BLaER1 treated with 17β-estradiol and CSF1 and Interleukin-3, amounts not matched to agents 10 nM and 100 nM (cell line): Measurements from ENCODE around the gene SLC43A2.

Experiments
- H3K27ac ChIP-seq, 11 experiments: shearing (Covaris generic); formaldehyde crosslinking; 2 replicates each; pipeline ENCODE4 v1.8.1; 2022
- H3K27me3 ChIP-seq, 11 experiments: shearing (Covaris generic); formaldehyde crosslinking; 2 replicates each; pipeline ENCODE4 v1.8.1; 2022
- H3K36me3 ChIP-seq, 11 experiments: shearing (Covaris generic); formaldehyde crosslinking; 2 replicates each; pipeline ENCODE4 v1.8.1; 2022
- H3K4me1 ChIP-seq, 10 experiments: shearing (Covaris generic); formaldehyde crosslinking; 2 replicates each; pipeline ENCODE4 v1.8.1; 2022
- H3K4me2 ChIP-seq, 11 experiments: shearing (Covaris generic); formaldehyde crosslinking; 2 replicates each; pipeline ENCODE4 v1.8.1; 2022
- H3K4me3 ChIP-seq, 10 experiments: shearing (Covaris generic); formaldehyde crosslinking; 2 replicates each; pipeline ENCODE4 v1.8.1; 2022
- H3K9ac ChIP-seq, 11 experiments: shearing (Covaris generic); formaldehyde crosslinking; 2 replicates each; pipeline ENCODE4 v1.8.1; 2022
- H3K9me3 ChIP-seq, 11 experiments: shearing (Covaris generic); formaldehyde crosslinking; replicated peaks in 1 of 11; 2 replicates each; pipeline ENCODE4 v1.8.1; 2022
- H4K20me1 ChIP-seq, 11 experiments: shearing (Covaris generic); formaldehyde crosslinking; 2 replicates each; pipeline ENCODE4 v1.8.1; 2022
- Cebpa-rat ChIP-seq, 11 experiments: shearing (Covaris generic); IDR thresholded peaks; 2 replicates each; pipeline ENCODE4 v1.8.1; 2022

The SLC43A2 gene

GRCh38 chr17:1628856-1629503 lies 346 bp upstream of the SLC43A2 start:
- peaks cover 56 to 66% (median 62%) of the 10 kb centered on the region in 10 experiments for H3K4me1 ChIP-seq
- H3K27ac ChIP-seq, result peak overlapping the region; percentile 86 to 95 (median 92)
- peak overlapping the region; percentile 97 to 100 (median 99) for H3K4me2 ChIP-seq

DNA sequence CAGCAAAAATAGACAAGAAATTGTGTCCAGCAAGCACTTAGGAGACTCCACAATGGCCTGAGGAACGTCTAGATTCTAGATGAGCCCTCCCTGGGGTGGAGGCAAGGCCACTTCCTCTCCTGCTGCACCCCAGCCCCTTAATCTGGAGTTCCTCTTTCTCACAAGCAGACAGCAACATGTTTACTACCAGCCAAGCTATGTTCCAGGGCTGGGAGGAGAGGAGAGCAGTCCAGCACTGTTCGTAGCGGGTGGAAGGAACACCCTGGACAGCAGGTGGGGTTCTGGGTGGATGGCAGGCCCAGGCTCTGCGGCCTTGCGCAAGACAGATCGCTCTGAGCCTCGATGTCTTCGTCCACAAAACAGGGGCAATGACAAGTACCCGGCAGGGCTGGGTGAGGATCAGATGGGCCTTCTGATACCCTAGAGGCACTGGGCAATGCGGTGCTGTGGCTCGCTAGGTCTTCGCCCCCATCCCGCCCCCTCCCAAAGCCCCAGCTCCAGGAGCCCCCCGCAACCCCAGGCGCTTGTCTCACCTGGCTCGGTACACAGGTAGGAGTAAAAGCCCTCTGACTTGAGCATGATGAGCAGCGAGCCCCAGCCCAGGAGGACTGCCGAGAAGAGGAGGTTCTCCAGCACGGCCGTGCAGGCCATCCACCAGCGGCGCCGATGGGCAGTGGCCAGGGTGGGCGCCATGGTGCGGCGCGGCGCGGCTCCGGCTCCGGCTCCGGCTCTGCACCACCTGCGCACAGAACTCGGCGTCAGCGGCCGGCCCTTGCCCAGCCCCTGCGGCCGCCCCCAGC lies 1.3 kb downstream of the SLC43A2 start:
- TF ChIP-seq Cebpa-rat (IDR thresholded peaks at IDR 0.05), result peak in 3 of 11 experiments; percentile 16 to 49 (median 37); a peak in 1 of 22 replicates
- peaks cover 0 to 34% (median 0%) of the 10 kb centered on the region in 11 experiments; a peak in 7 of 22 replicates for H4K20me1 ChIP-seq
- peak overlapping the region; percentile 94 to 100 (median 98) for H3K4me2 ChIP-seq
- peaks cover 0 to 47% (median 41%) of the 10 kb centered on the region in 11 experiments; a peak in 19 of 22 replicates for H3K36me3 ChIP-seq
- peak overlapping the region; percentile 86 to 95 (median 92) for H3K27ac ChIP-seq
- H3K4me1 ChIP-seq, result peaks cover 60 to 76% (median 71%) of the 10 kb centered on the region in 10 experiments
- no peaks in the 10 kb centered on the region; a peak in 1 of 22 replicates for H3K27me3 ChIP-seq
- H3K4me3 ChIP-seq, result peak overlapping the region; percentile 73 to 98 (median 88)
- peak overlapping the region; percentile 87 to 94 (median 90) for H3K9ac ChIP-seq
- H3K9me3 ChIP-seq, result peaks cover 0 to 8% (median 0%) of the 10 kb centered on the region in 11 experiments; a peak in 1 of 22 replicates

More at GRCh38 chr17:1628856-1629503, 346 bp upstream of the SLC43A2 start:
- Histone ChIP-seq H3K36me3 (peaks cover 0 to 48% (median 33%) of the 10 kb centered on the region in 11 experiments; a peak in 19 of 22 replicates), H3K9me3 (peaks cover 0 to 4% (median 0%) of the 10 kb centered on the region in 11 experiments; a peak in 1 of 22 replicates), H3K27me3 (no peaks in the 10 kb centered on the region; a peak in 1 of 22 replicates), H4K20me1 (peaks cover 0 to 40% (median 4%) of the 10 kb centered on the region in 11 experiments; a peak in 6 of 22 replicates), H3K4me3 (peak overlapping the region; percentile 73 to 98 (median 88)), H3K9ac (peak overlapping the region; percentile 87 to 94 (median 90))
- no peak for TF ChIP-seq Cebpa-rat (IDR thresholded peaks at IDR 0.05)

GRCh38 chr17:1626333-1626732 lies 2.3 kb downstream of the SLC43A2 start:
- no peak for TF ChIP-seq Cebpa-rat (IDR thresholded peaks at IDR 0.05)
- peaks cover 0 to 55% (median 49%) of the 10 kb centered on the region in 11 experiments; a peak in 19 of 22 replicates for H3K36me3 ChIP-seq
- H4K20me1 ChIP-seq, result peaks cover 0 to 31% (median 6%) of the 10 kb centered on the region in 11 experiments; a peak in 9 of 22 replicates
- H3K9ac ChIP-seq, result peak overlapping the region; percentile 87 to 94 (median 90); a peak in 21 of 22 replicates
- H3K4me3 ChIP-seq, result peak overlapping the region in 9 of 10 experiments; percentile 76 to 98 (median 90); a peak in 18 of 20 replicates
- no peaks in the 10 kb centered on the region; a peak in 1 of 22 replicates for H3K27me3 ChIP-seq
- H3K4me1 ChIP-seq, result peaks cover 60 to 76% (median 70%) of the 10 kb centered on the region in 10 experiments
- H3K4me2 ChIP-seq, result peak overlapping the region; percentile 94 to 100 (median 98)
- peak overlapping the region; percentile 48 to 95 (median 92); a peak in 20 of 22 replicates for H3K27ac ChIP-seq
- peaks cover 0 to 8% (median 0%) of the 10 kb centered on the region in 11 experiments; a peak in 1 of 22 replicates for H3K9me3 ChIP-seq

GRCh38 chr17:1625581-1625980 lies 3.1 kb downstream of the SLC43A2 start:
- no peaks in the 10 kb centered on the region; a peak in 1 of 22 replicates for H3K27me3 ChIP-seq
- H3K4me1 ChIP-seq, result peaks cover 60 to 76% (median 70%) of the 10 kb centered on the region in 10 experiments
- peaks cover 0 to 38% (median 9%) of the 10 kb centered on the region in 11 experiments; a peak in 9 of 22 replicates for H4K20me1 ChIP-seq
- no peak for TF ChIP-seq Cebpa-rat (IDR thresholded peaks at IDR 0.05)
- peaks cover 0 to 8% (median 0%) of the 10 kb centered on the region in 11 experiments; a peak in 1 of 22 replicates for H3K9me3 ChIP-seq
- H3K9ac ChIP-seq, result peak overlapping the region; percentile 35 to 94 (median 90); a peak in 18 of 22 replicates
- H3K4me3 ChIP-seq, result peak overlapping the region in 7 of 10 experiments; percentile 5 to 98 (median 91); a peak in 12 of 20 replicates
- H3K27ac ChIP-seq, result peak overlapping the region in 10 of 11 experiments; percentile 5 to 95 (median 69); a peak in 12 of 22 replicates
- peak overlapping the region; percentile 94 to 100 (median 98) for H3K4me2 ChIP-seq
- peaks cover 0 to 62% (median 57%) of the 10 kb centered on the region in 11 experiments; a peak in 19 of 22 replicates for H3K36me3 ChIP-seq

GRCh38 chr17:1625053-1625452 lies 3.6 kb downstream of the SLC43A2 start:
- peak overlapping the region in 9 of 11 experiments; percentile 5 to 94 (median 28); a peak in 14 of 22 replicates for H3K27ac ChIP-seq
- peaks cover 0 to 8% (median 0%) of the 10 kb centered on the region in 11 experiments; a peak in 1 of 22 replicates for H3K9me3 ChIP-seq
- peaks cover 0 to 68% (median 62%) of the 10 kb centered on the region in 11 experiments; a peak in 19 of 22 replicates for H3K36me3 ChIP-seq
- peak overlapping the region in 10 of 11 experiments; percentile 36 to 94 (median 90); a peak in 17 of 22 replicates for H3K9ac ChIP-seq
- peak overlapping the region; percentile 94 to 100 (median 98) for H3K4me2 ChIP-seq
- H3K27me3 ChIP-seq, result no peaks in the 10 kb centered on the region; a peak in 1 of 22 replicates
- H4K20me1 ChIP-seq, result peaks cover 0 to 43% (median 14%) of the 10 kb centered on the region in 11 experiments; a peak in 9 of 22 replicates
- H3K4me1 ChIP-seq, result peaks cover 60 to 76% (median 69%) of the 10 kb centered on the region in 10 experiments
- TF ChIP-seq Cebpa-rat (IDR thresholded peaks at IDR 0.05), result no peak; a peak in 1 of 22 replicates
- peak overlapping the region in 8 of 10 experiments; percentile 5 to 98 (median 88); a peak in 12 of 20 replicates for H3K4me3 ChIP-seq

DNA sequence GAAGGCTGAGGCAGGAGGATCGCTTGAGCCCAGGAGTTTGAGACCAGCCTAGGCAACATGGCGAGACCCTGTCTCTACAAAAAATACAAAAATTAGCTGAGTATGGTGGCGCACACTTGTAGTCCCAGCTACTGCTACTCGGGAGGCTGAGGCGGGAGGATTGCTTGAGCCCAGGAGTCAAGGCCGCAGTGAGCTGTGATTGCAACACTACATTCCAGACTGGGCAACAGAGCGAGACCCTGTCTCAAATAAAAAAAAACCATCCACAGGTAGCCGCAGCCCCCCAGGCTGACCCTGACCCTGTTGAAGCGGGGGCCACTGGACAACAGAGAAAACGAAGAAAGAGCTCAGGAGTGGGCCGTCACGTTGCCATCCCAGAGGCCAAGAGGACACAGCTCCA lies 4.0 kb downstream of the SLC43A2 start:
- peak overlapping the region; percentile 94 to 100 (median 98) for H3K4me2 ChIP-seq
- TF ChIP-seq Cebpa-rat (IDR thresholded peaks at IDR 0.05), result no peak; a peak in 1 of 22 replicates
- peaks cover 60 to 76% (median 69%) of the 10 kb centered on the region in 10 experiments for H3K4me1 ChIP-seq
- H3K27ac ChIP-seq, result peak overlapping the region in 9 of 11 experiments; percentile 5 to 94 (median 28); a peak in 14 of 22 replicates
- peak overlapping the region in 7 of 10 experiments; percentile 5 to 98 (median 90); a peak in 10 of 20 replicates for H3K4me3 ChIP-seq
- peaks cover 0 to 46% (median 14%) of the 10 kb centered on the region in 11 experiments; a peak in 10 of 22 replicates for H4K20me1 ChIP-seq
- peaks cover 0 to 8% (median 0%) of the 10 kb centered on the region in 11 experiments; a peak in 1 of 22 replicates for H3K9me3 ChIP-seq
- H3K9ac ChIP-seq, result peak overlapping the region in 10 of 11 experiments; percentile 36 to 94 (median 90); a peak in 16 of 22 replicates
- H3K27me3 ChIP-seq, result no peaks in the 10 kb centered on the region; a peak in 1 of 22 replicates
- peaks cover 0 to 72% (median 64%) of the 10 kb centered on the region in 11 experiments; a peak in 19 of 22 replicates for H3K36me3 ChIP-seq

DNA sequence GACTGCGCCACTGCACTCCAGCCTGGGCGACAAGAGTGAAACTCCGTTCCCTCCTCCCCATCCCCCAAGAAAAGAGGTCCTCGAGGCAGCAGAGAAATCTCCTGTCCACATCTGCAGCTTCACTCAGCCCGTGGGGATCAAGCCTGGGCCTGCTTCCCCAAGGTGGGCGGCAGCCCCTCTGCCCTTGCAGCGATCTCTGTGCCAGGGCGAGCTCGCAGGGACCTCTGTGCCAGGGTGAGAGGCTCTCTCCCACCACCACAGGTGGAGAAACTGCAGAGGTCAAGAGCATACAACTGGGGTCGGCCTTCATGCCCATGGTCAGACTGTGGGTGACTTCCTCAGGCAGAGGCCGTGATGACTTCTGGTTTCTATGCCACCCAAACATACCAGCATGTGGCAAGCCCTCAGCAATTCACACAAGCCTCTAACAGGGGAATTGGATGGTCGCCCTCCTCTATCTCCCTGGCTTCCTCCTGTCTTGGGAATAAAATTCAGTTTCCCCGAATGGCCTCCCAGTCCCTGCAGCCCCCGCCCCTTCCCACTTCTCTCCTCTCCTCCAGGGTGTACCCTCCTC lies 5.5 kb downstream of the SLC43A2 start:
- Histone ChIP-seq H3K27ac (peak overlapping the region in 4 of 11 experiments; percentile 9 to 90 (median 30); a peak in 4 of 22 replicates), H3K9me3 (peaks cover 0 to 8% (median 0%) of the 10 kb centered on the region in 11 experiments; a peak in 1 of 22 replicates), H3K9ac (peak overlapping the region in 2 of 11 experiments; percentile 31 to 92; a peak in 3 of 22 replicates), H3K4me2 (peak overlapping the region in 7 of 11 experiments; percentile 3 to 100 (median 97); a peak in 9 of 22 replicates), H3K4me3 (no peak overlapping the region), H3K27me3 (no peaks in the 10 kb centered on the region), H3K4me1 (peaks cover 71 to 88% (median 79%) of the 10 kb centered on the region in 10 experiments), H3K36me3 (peaks cover 0 to 87% (median 78%) of the 10 kb centered on the region in 11 experiments; a peak in 19 of 22 replicates), H4K20me1 (peaks cover 0 to 54% (median 14%) of the 10 kb centered on the region in 11 experiments; a peak in 10 of 22 replicates)
- no peak for TF ChIP-seq Cebpa-rat (IDR thresholded peaks at IDR 0.05)
